T-helper 2 cell (primary cell): ENCODE data around the gene KRTAP10-7.
"Not testable (repeated sequence)": the region's sequence is repeated elsewhere in the genome, so short reads cannot be mapped to it uniquely, and the experiment has no call there.

Experiments used
- DNase-seq, 5 experiments: peaks; one replicate each; pipeline versions ENCODE4 v3.0.0 to v3.0.0-alpha.2; 2012 to 2022

Gene KRTAP10-7

GRCh38 chr21:44637018-44637850 is 36.8 kb downstream of the KRTAP10-7 start, which contains the start of gene KRTAP10-10:
TSS of gene KRTAP10-10 (plus strand) at chr21:44637356. CDS start at chr21:44637418, 62 bp downstream.
- no peak for DNase-seq

- DNase-seq = not testable (repeated sequence)
Observed at GRCh38 chr21:44637851-44638348, 37.5 kb downstream of the KRTAP10-7 start.

GRCh38 chr21:44638506-44639330 is 38.3 kb downstream of the KRTAP10-7 start:
- not testable (repeated sequence) for DNase-seq

GRCh38 chr21:44639331-44639655 is 38.9 kb downstream of the KRTAP10-7 start:
- DNase-seq = no peak

- no peak for DNase-seq
Observed at GRCh38 chr21:44640761-44641160, 40.4 kb downstream of the KRTAP10-7 start.

- no peak for DNase-seq
Observed at GRCh38 chr21:44643741-44644310, 43.4 kb downstream of the KRTAP10-7 start.

- DNase-seq = no peak
Observed at GRCh38 chr21:44644878-44645277, 44.5 kb downstream of the KRTAP10-7 start.

- DNase-seq = not testable (repeated sequence)
Observed at GRCh38 chr21:44646366-44647221, 46.2 kb downstream of the KRTAP10-7 start, which contains the start of gene KRTAP10-11. TSS of gene KRTAP10-11 (plus strand) at chr21:44646414. CDS start at chr21:44646459, 45 bp downstream.

GRCh38 chr21:44647222-44647552 is 46.8 kb downstream of the KRTAP10-7 start:
- no peak for DNase-seq

- no peak for DNase-seq
Observed at GRCh38 chr21:44648557-44649311, 48.3 kb downstream of the KRTAP10-7 start.

- no peak for DNase-seq
Observed at GRCh38 chr21:44649521-44650100, 49.2 kb downstream of the KRTAP10-7 start.

- no peak for DNase-seq
Observed at GRCh38 chr21:44650265-44650972, 50.0 kb downstream of the KRTAP10-7 start.

GRCh38 chr21:44650973-44651675 is 50.7 kb downstream of the KRTAP10-7 start:
- DNase-seq = no peak
